Tibial nerve (tissue), 4 donors: ENCODE data around the gene UBE2Z.

ENCODE experiments used
- CTCF ChIP-seq, 5 experiments: fragments of 200-600 bp in 3 of 5; fragments of 450-650 bp in 2 of 5; sonication (generic) in 3 of 5; IDR thresholded peaks; one replicate each; pipeline ENCODE4 v1.5.1; 2016 to 2019; ENCODE audit warnings: antibody characterized with exemption in 5 of 5, mild to moderate bottlenecking in 3 of 5, moderate library complexity in 2 of 5
- EP300 ChIP-seq, 2 donors: sonication (generic); formaldehyde crosslinking; IDR thresholded peaks; one replicate each; pipeline ENCODE4 v1.6.1; 2017; ENCODE audit warnings: antibody characterized with exemption in 2 of 2, mild to moderate bottlenecking in 1 of 2
- POLR2A ChIP-seq, 2 donors: fragments of 450-650 bp; IDR thresholded peaks; one replicate each; pipeline ENCODE4 v1.6.1; 2017; ENCODE audit warnings: antibody characterized with exemption in 2 of 2, mild to moderate bottlenecking in 2 of 2, moderate library complexity in 2 of 2

DNA sequence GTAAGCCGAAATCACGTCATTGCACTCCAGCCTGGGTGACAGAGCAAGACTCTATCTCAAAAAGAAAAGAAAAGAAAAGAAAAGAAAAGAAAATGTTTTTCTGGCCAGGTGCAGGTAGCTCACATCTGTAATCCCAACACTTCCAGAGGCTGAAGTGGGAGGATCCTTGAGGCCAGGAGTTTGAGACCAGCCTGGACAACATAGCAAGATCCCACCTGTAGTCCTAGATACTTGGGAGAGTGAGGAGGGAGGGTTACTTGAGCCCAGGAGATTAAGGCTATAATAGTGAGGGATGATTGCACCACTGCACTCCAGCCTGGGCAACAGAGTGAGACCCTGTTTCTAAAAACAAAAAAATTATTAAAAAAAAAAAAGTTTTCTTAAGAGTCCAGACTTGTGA lies 18.1 kb upstream of the UBE2Z start:
- TF ChIP-seq CTCF (IDR thresholded peaks at IDR 0.05) (no peak), POLR2A (IDR thresholded peaks at IDR 0.05) (no peak), EP300 (IDR thresholded peaks at IDR 0.05) (no peak)
